ENCODE results near the gene TRANK1.
A peak's percentile ranks its signal among the peaks of the same experiment; 100 is the strongest.
"Not testable (repeated sequence)": the region's sequence is repeated elsewhere in the genome, so short reads cannot be mapped to it uniquely, and the experiment has no call there.

The TRANK1 gene

GRCh38 chr3:36944012-36944640 lies 728 bp downstream of the TRANK1 start:
- Histone ChIP-seq H3K4me1 (peaks cover 3% of the 10 kb centered on the region; the same call in 1 of the 2 replicates), H3K36me3 (replicated peaks) (no peaks in the 10 kb centered on the region), H3K4me3 (peak overlapping the region; percentile 13), H3K27me3 (ENCODE audit: low read depth) (0 out of 2 replicates have a peak, but pooled peaks cover 3% of the 10 kb centered on the region), H3K9me3 (peaks cover 15% of the 10 kb centered on the region)
- peak in 1 of 2 experiments; percentile 42 for DNase-seq (ENCODE audit: low spot score in 2 of 2)
- in situ Hi-C loops (cut with MboI; ENCODE audit: low sequenced_read_pairs), result no loop called here

- in situ Hi-C loops (cut with MboI; ENCODE audit: low sequenced_read_pairs), result no loop called here
- H3K4me1 ChIP-seq, result no peaks in the 10 kb centered on the region; the same call in 1 of the 2 replicates
- 0 out of 2 replicates have a peak, but pooled peaks cover 3% of the 10 kb centered on the region for H3K27me3 ChIP-seq (ENCODE audit: low read depth)
- H3K4me3 ChIP-seq, result peak overlapping the region; percentile 13; the same call in 1 of the 2 replicates
- H3K36me3 ChIP-seq (replicated peaks), result no peaks in the 10 kb centered on the region
- H3K9me3 ChIP-seq, result peaks cover 12% of the 10 kb centered on the region
- no peak for DNase-seq (ENCODE audit: low spot score in 2 of 2)
Observed at GRCh38 chr3:36943601-36944000, 1.3 kb downstream of the TRANK1 start.

GRCh38 chr3:36942638-36943248 lies 2.1 kb downstream of the TRANK1 start:
- Histone ChIP-seq H3K4me3 (no peak overlapping the region), H3K4me1 (no peaks in the 10 kb centered on the region), H3K27me3 (ENCODE audit: low read depth) (0 out of 2 replicates have a peak, but pooled peaks cover 3% of the 10 kb centered on the region), H3K36me3 (replicated peaks) (no peaks in the 10 kb centered on the region), H3K9me3 (peaks cover 5% of the 10 kb centered on the region)
- in situ Hi-C loops (cut with MboI; ENCODE audit: low sequenced_read_pairs), result no loop called here
- no peak for DNase-seq (ENCODE audit: low spot score in 2 of 2)

DNA sequence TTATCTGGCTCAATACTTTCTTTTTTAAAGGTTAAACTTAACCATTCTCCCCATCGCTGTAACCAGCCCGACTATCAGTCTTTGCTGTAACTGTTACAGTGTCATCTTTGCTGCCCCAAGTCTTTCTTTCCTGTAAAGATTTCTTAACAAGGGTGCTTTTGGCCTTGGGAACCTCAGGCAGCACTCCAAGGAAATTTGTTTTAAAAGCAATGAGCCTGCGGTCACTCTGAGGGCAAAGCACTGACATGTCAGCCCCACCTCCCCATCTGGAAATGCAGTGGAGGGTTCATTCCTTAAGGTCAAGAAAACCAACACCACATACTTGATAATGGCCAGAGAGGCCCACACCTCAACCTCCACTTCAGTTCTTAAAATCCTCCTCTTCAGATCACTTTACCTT lies 3.2 kb downstream of the TRANK1 start:
- Histone ChIP-seq H3K36me3 (replicated peaks) (no peaks in the 10 kb centered on the region), H3K9me3 (no peaks in the 10 kb centered on the region; the same call in 1 of the 2 replicates), H3K4me1 (no peaks in the 10 kb centered on the region), H3K27me3 (ENCODE audit: low read depth) (0 out of 2 replicates have a peak, but pooled peaks cover 3% of the 10 kb centered on the region), H3K4me3 (no peak overlapping the region)
- no peak for DNase-seq (ENCODE audit: low spot score in 2 of 2)
- in situ Hi-C loops (cut with MboI; ENCODE audit: low sequenced_read_pairs), result no loop called here

GRCh38 chr3:36941162-36941561 lies 3.7 kb downstream of the TRANK1 start:
- Histone ChIP-seq H3K9me3 (no peaks in the 10 kb centered on the region; the same call in 1 of the 2 replicates), H3K4me3 (no peak overlapping the region)
- in situ Hi-C loops (cut with MboI; ENCODE audit: low sequenced_read_pairs), result no loop called here

GRCh38 chr3:36937492-36937891 lies 7.4 kb downstream of the TRANK1 start:
- Histone ChIP-seq H3K9me3 (no peaks in the 10 kb centered on the region), H3K4me1 (no peaks in the 10 kb centered on the region), H3K36me3 (replicated peaks) (no peaks in the 10 kb centered on the region), H3K27me3 (ENCODE audit: low read depth) (no peaks in the 10 kb centered on the region), H3K4me3 (no peak overlapping the region)
- in situ Hi-C loops (cut with MboI; ENCODE audit: low sequenced_read_pairs), result no loop called here
- DNase-seq (ENCODE audit: low spot score in 2 of 2), result no peak

More at GRCh38 chr3:36941162-36941561, 3.7 kb downstream of the TRANK1 start:
- Histone ChIP-seq H3K36me3 (replicated peaks) (no peaks in the 10 kb centered on the region), H3K4me1 (no peaks in the 10 kb centered on the region), H3K27me3 (ENCODE audit: low read depth) (0 out of 2 replicates have a peak, but pooled peaks cover 3% of the 10 kb centered on the region)
- no peak for DNase-seq (ENCODE audit: low spot score in 2 of 2)

DNA sequence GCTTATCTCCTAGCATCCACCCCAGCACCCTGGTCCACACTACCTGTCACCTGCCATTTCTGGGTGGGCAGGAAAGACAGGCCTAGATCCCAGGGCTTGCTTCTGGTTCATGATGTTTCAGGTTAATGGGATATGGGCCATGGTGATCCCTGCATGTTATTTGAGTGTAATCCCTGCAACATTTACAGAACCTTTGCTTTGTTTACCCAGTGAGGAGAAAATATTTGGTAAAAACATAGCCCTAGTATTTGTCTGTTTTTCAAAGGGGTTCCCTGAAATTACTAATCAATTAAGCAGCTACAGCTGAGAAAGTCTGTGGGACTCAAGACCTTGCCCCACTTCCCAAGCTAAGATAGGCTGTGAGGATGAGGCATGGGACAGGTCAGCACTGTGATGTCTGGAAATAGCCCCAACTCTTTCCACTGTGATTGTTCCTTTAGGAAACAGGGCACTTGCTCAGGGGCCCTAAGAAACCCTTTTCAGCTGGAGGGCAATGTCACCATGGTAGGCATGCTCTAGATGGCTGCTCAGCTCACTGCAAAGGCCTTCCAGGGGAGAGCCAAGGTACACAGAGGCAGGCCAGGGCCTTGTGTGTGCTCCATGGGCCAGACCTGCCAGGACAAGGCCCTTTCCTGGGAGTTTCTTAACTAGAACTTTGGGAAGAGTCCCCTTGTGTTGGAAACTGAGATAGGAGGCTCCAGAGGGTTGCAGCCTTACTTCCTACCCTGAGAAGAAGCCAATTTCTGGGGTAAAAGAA lies 11.1 kb downstream of the TRANK1 start:
- no peak for DNase-seq (ENCODE audit: low spot score in 2 of 2)
- no peaks in the 10 kb centered on the region for H3K27me3 ChIP-seq (ENCODE audit: low read depth)
- H3K4me1 ChIP-seq, result no peaks in the 10 kb centered on the region
- H3K4me3 ChIP-seq, result no peak overlapping the region
- H3K36me3 ChIP-seq (replicated peaks), result no peaks in the 10 kb centered on the region
- in situ Hi-C loops (cut with MboI; ENCODE audit: low sequenced_read_pairs), result no loop called here
- no peaks in the 10 kb centered on the region for H3K9me3 ChIP-seq

DNA sequence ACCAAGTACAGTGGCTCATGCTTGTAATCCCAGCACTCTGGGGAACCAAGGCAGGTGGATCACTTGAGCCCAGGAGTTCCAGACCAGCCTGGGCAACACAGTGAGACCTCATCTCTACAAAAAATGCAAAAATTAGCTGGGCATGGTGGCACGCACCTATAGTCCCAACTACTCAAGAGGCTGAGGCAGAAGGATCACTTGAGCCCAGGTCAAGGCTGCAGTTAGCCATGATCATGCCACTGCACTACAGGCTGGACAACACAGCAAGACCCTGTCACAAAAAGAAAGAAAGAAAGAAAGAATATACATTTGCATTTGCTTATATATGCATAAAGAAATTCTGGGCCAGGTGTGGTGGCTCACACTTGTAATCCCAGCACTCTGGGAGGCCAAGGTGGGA lies 13.4 kb downstream of the TRANK1 start:
- H3K36me3 ChIP-seq (replicated peaks); H3K4me1 ChIP-seq; in situ Hi-C loops (cut with MboI; ENCODE audit: low sequenced_read_pairs); H3K27me3 ChIP-seq (ENCODE audit: low read depth); H3K4me3 ChIP-seq; H3K9me3 ChIP-seq; DNase-seq (ENCODE audit: low spot score in 2 of 2): not testable (repeated sequence)

DNA sequence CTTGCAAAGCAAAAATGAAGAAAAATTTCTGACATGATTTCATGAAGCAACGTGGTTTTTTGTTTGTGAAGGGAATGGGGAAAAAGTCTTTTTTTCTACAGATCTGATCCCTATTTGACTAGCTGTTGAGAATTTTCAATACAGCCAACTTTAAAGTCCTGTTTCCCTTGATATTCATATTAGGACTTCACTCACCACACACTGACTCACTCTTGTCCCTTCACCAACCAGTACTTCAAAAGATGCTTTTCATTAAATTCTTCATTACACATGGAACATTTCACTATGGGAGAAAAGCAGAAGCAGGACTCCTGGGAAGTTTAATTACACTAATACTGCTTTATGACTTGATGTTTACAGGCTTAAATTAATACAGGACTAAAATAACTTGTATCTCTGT lies 16.6 kb downstream of the TRANK1 start:
- Histone ChIP-seq H3K9me3 (no peaks in the 10 kb centered on the region), H3K27me3 (ENCODE audit: low read depth) (no peaks in the 10 kb centered on the region), H3K4me1 (no peaks in the 10 kb centered on the region), H3K4me3 (no peak overlapping the region), H3K36me3 (replicated peaks) (no peaks in the 10 kb centered on the region)
- no peak for DNase-seq (ENCODE audit: low spot score in 2 of 2)
- in situ Hi-C loops (cut with MboI; ENCODE audit: low sequenced_read_pairs), result no loop called here

- Histone ChIP-seq H3K27me3 (ENCODE audit: low read depth) (no peaks in the 10 kb centered on the region), H3K4me1 (no peaks in the 10 kb centered on the region), H3K9me3 (no peaks in the 10 kb centered on the region), H3K4me3 (no peak overlapping the region), H3K36me3 (replicated peaks) (no peaks in the 10 kb centered on the region)
- no peak for DNase-seq (ENCODE audit: low spot score in 2 of 2)
- in situ Hi-C loops (cut with MboI; ENCODE audit: low sequenced_read_pairs), result no loop called here
Observed at GRCh38 chr3:36926292-36926897, 18.5 kb downstream of the TRANK1 start.

DNA sequence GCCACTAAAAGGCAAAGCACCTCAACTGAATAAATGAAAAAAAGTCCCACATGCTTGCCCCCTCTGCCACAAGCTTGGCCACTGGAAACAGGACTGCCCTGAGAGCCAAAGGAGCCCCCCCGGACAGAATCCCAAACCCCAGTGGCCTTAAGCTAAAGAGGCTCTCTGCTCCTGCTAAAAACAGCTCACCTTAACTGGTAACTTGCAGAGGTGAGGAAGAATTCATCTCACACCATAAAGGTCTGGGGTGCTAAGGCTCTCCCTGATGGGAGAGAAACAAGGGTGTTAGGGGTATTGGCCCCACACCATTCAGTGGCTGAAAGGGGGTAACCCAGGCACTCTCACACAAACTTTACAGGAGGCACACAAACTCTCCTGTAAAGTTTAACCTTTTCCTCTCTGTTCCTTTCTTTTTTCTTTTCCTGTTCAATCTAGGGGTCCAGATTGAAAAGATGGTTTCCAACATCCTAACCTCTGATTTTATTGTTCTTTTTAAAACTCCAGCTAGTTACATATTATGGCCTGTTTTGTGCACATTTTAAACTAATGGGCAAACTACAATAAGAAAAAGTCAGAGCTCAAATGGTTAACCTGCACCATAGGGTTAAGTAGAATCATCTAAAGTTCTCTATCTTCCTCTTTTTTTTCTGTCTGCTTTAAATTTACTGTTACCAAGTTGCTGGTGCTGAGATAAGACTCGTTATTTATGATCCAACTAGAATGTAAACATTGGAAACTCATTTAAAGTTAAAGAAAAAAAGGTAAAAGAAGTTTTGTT lies 19.9 kb downstream of the TRANK1 start:
- H3K4me3 ChIP-seq, result no peak overlapping the region
- DNase-seq (ENCODE audit: low spot score in 2 of 2), result no peak

DNA sequence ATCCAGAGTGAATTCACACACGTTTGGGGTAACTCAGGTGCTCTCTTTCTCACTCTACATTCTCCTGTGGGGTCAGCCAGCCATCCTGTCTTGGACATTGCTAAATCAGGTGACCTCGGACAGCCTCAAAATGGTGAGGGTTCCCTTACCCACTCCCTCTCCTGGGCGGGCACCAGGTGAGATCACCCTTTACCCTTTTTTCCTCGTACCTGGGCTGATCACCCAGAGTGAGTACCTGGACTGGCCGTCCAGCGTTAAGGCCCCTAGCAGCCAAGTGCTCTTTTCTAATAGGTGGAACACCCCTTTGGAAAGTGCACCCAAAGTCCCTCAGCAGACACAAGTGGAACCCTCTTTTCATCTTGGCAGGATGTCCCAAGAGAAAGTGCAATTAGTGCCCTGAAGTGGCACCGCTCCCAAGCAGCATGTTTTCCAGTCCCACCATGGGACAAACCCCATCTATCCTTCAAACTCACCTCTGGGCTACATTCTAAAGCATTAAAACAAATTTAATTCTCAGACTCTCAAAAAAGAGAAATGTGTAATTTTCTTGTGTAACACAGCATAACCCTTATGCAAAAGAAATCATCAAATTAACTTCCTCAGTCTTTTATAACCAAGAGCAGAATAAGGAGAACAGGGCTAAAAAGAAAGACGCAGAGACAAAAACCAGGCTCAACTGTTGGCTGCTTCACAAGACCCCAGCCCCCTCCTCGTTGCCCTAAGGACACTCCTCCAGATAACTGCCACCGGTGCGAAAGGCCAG lies 20.7 kb downstream of the TRANK1 start:
- Histone ChIP-seq H3K9me3 (no peaks in the 10 kb centered on the region), H3K27me3 (ENCODE audit: low read depth) (0 out of 2 replicates have a peak, but pooled peaks cover 5% of the 10 kb centered on the region), H3K4me3 (no peak overlapping the region), H3K4me1 (no peaks in the 10 kb centered on the region), H3K36me3 (replicated peaks) (no peaks in the 10 kb centered on the region)
- in situ Hi-C loops (cut with MboI; ENCODE audit: low sequenced_read_pairs), result no loop called here
- DNase-seq (ENCODE audit: low spot score in 2 of 2), result no peak

More for the DNA sequence above, 19.9 kb downstream of the TRANK1 start:
- in situ Hi-C loops (cut with MboI; ENCODE audit: low sequenced_read_pairs), result no loop called here
- H3K27me3 ChIP-seq (ENCODE audit: low read depth), result no peaks in the 10 kb centered on the region
- H3K9me3 ChIP-seq, result no peaks in the 10 kb centered on the region
- H3K36me3 ChIP-seq (replicated peaks), result no peaks in the 10 kb centered on the region
- H3K4me1 ChIP-seq, result no peaks in the 10 kb centered on the region

Data from HAP-1 (cell line).